Measurements from ENCODE around the gene EPS8L3. TPM values are rescaled to one million over a fixed set of nuclear protein-coding genes. Genes with fewer than 3 reads are reported as not detected.

Gene EPS8L3
- polyA plus RNA-seq, 1 donor from 2014 or later, result not detected

- no peak overlapping the region for H3K4me3 ChIP-seq (ENCODE audit: low read length)
Measured at GRCh38 chr1:109783436-109783835, 19.7 kb upstream of the EPS8L3 start.

GRCh38 chr1:109782927-109783326, 19.2 kb upstream of the EPS8L3 start:
- Histone ChIP-seq H3K9ac (ENCODE audit: low read length) (no peak overlapping the region), H3K79me2 (replicated peaks; ENCODE audit: insufficient read depth, low read length) (no peaks in the 10 kb centered on the region), H3F3A (ENCODE audit: insufficient read depth, low read length, poor library complexity, severe bottlenecking) (no peaks in the 10 kb centered on the region), H3K27ac (ENCODE audit: low read length) (no peak overlapping the region), H3K27me3 (ENCODE audit: insufficient read depth, low read depth, low read length) (no peaks in the 10 kb centered on the region), H3K36me3 (ENCODE audit: insufficient read depth, low read length) (no peaks in the 10 kb centered on the region), H3K9me3 (ENCODE audit: low read length) (peaks cover 4% of the 10 kb centered on the region), H3K9me2 (ENCODE audit: insufficient read depth, low read length) (no peaks in the 10 kb centered on the region), H3K4me2 (ENCODE audit: low read length) (no peak overlapping the region), H4K20me1 (ENCODE audit: insufficient read depth) (no peaks in the 10 kb centered on the region), H3K4me3 (ENCODE audit: low read length) (no peak overlapping the region), H2AFZ (ENCODE audit: low read depth, low read length) (no peak overlapping the region)
- TF ChIP-seq POLR2AphosphoS5 (IDR thresholded peaks at IDR 0.05) (no peak), CTCF (IDR thresholded peaks at IDR 0.05; ENCODE audit: poor library complexity, severe bottlenecking) (no peak), REST (IDR thresholded peaks at IDR 0.05; ENCODE audit: borderline replicate concordance) (no peak), EP300 (conservative IDR thresholded peaks at IDR 0.05; ENCODE audit: poor library complexity, severe bottlenecking) (no peak), RAD21 (conservative IDR thresholded peaks at IDR 0.05) (no peak), TAF1 (IDR thresholded peaks at IDR 0.05; ENCODE audit: low read depth) (no peak), SMC3 (conservative IDR thresholded peaks at IDR 0.05; ENCODE audit: poor library complexity) (no peak)

More at GRCh38 chr1:109783436-109783835, 19.7 kb upstream of the EPS8L3 start:
- H3K27me3 ChIP-seq (ENCODE audit: insufficient read depth, low read depth, low read length), result no peaks in the 10 kb centered on the region
- no peaks in the 10 kb centered on the region for H3K9me2 ChIP-seq (ENCODE audit: insufficient read depth, low read length)
- H4K20me1 ChIP-seq (ENCODE audit: insufficient read depth), result no peaks in the 10 kb centered on the region
- no peak overlapping the region for H3K27ac ChIP-seq (ENCODE audit: low read length)
- H3F3A ChIP-seq (ENCODE audit: insufficient read depth, low read length, poor library complexity, severe bottlenecking), result no peaks in the 10 kb centered on the region
- H3K9ac ChIP-seq (ENCODE audit: low read length), result no peak overlapping the region
- H3K9me3 ChIP-seq (ENCODE audit: low read length), result peaks cover 4% of the 10 kb centered on the region
- H2AFZ ChIP-seq (ENCODE audit: low read depth, low read length), result no peak overlapping the region
- no peaks in the 10 kb centered on the region for H3K79me2 ChIP-seq (replicated peaks; ENCODE audit: insufficient read depth, low read length)
- H3K4me2 ChIP-seq (ENCODE audit: low read length), result no peak overlapping the region
- TF ChIP-seq REST (IDR thresholded peaks at IDR 0.05; ENCODE audit: borderline replicate concordance), result no peak
- TF ChIP-seq EZH2 (IDR thresholded peaks at IDR 0.05; ENCODE audit: borderline replicate concordance, insufficient read depth, low read length, poor library complexity, severe bottlenecking), result no peak
- TF ChIP-seq MXI1 (conservative IDR thresholded peaks at IDR 0.05; ENCODE audit: poor library complexity, severe bottlenecking), result no peak
- TF ChIP-seq CTCF (IDR thresholded peaks at IDR 0.05; ENCODE audit: poor library complexity, severe bottlenecking), result no peak
- no peak for TF ChIP-seq EP300 (conservative IDR thresholded peaks at IDR 0.05; ENCODE audit: poor library complexity, severe bottlenecking)
- TF ChIP-seq SMC3 (conservative IDR thresholded peaks at IDR 0.05; ENCODE audit: poor library complexity), result no peak
- TF ChIP-seq POLR2AphosphoS5 (IDR thresholded peaks at IDR 0.05), result no peak
- TF ChIP-seq TAF1 (IDR thresholded peaks at IDR 0.05; ENCODE audit: low read depth), result no peak
- TF ChIP-seq RAD21 (conservative IDR thresholded peaks at IDR 0.05), result no peak
- no peaks in the 10 kb centered on the region for H3K36me3 ChIP-seq (ENCODE audit: insufficient read depth, low read length)

Data from neural cell (in vitro differentiated cells).